ENCODE results near the gene PTPN21.

Gene PTPN21

DNA sequence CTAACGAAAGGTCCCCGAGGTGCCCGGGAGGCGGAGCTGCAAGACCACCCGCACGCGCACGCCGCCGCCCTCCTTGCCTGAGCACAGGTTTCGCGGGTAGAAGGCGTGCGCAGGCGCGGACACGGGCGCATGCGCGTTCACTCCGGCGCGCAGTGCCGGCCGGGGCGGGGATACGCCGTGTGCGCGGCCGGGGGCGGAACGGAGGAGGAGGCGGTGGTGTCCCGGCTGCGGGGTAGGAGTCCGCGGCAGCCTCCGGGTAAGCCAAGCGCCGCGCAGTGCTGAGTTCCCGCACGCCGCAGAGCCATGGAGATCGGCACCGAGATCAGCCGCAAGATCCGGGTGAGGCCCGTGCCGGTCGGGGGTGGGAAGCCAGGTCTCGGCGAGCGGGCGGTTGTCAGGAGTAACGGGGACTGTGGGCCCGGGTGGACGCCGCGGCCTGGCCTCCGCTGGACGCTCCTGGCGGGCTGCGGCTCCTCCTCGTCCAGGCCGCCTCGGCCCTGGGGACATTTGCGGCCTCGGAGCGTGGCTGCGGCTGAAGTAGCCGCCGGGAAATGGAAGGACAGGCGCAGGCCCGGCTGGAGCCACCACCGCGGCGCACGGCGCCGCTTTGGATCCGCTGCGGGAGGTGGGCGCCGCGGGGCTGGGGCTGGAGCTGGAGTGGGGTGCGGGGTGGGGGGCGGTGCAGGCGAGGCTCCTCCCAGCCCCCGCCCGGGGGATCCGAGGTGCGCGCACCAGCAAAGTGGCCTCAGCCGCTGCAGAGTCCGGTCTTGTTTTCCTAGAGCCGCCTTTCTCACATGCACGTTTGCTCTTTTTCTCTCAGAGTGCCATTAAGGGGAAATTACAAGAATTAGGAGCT is 8.3 kb upstream of the PTPN21 start, which contains the start of gene ZC3H14 (continued):
- TF ChIP-seq ZBTB11 (tag by site-specific recombination; conservative IDR thresholded peaks at IDR 0.05; ENCODE audit: low read depth) (no peak; the same call in none of the 2 replicates), ZBTB21 (tag by site-specific recombination; IDR thresholded peaks at IDR 0.05) (no peak), ZNF324 (tag by site-specific recombination; IDR thresholded peaks at IDR 0.05) (0 out of 2 replicates have a peak, but pooled peaks have one; percentile 40), ZNF473 (tag by site-specific recombination; IDR thresholded peaks at IDR 0.05) (no peak), RBAK (tag by site-specific recombination; IDR thresholded peaks at IDR 0.05) (no peak), ZNF221 (tag by site-specific recombination; IDR thresholded peaks at IDR 0.05; ENCODE audit: borderline replicate concordance) (no peak), ZNF146 (tag by site-specific recombination; IDR thresholded peaks at IDR 0.05) (peak; percentile 16; the same call in 1 of the 2 replicates), HOXD13 (CRISPR knock-in tag; IDR thresholded peaks at IDR 0.05; ENCODE audit: borderline replicate concordance) (no peak), ZSCAN4 (tag by site-specific recombination; IDR thresholded peaks at IDR 0.05) (no peak), REPIN1 (tag by site-specific recombination; IDR thresholded peaks at IDR 0.05; ENCODE audit: low read depth) (no peak), AEBP2 (tag by site-specific recombination; IDR thresholded peaks at IDR 0.05; ENCODE audit: borderline replicate concordance) (no peak), ZNF214 (tag by site-specific recombination; IDR thresholded peaks at IDR 0.05; ENCODE audit: borderline replicate concordance) (no peak), ZNF16 (tag by site-specific recombination; IDR thresholded peaks at IDR 0.05; ENCODE audit: low read depth) (no peak), ZNF692 (tag by site-specific recombination; IDR thresholded peaks at IDR 0.05) (peak; percentile 91), ZNF366 (tag by site-specific recombination; conservative IDR thresholded peaks at IDR 0.05) (no peak), ZNF660 (tag by site-specific recombination; IDR thresholded peaks at IDR 0.05) (no peak), SETDB1 (IDR thresholded peaks at IDR 0.05; ENCODE audit: insufficient read length, low read length) (no peak), GLI2 (tag by site-specific recombination; IDR thresholded peaks at IDR 0.05; ENCODE audit: borderline replicate concordance, low read depth) (no peak), PRDM1 (tag by site-specific recombination; IDR thresholded peaks at IDR 0.05) (no peak), ZNF362 (tag by site-specific recombination; IDR thresholded peaks at IDR 0.05) (no peak), SCRT2 (tag by site-specific recombination; IDR thresholded peaks at IDR 0.05) (no peak), BCL11B (tag by site-specific recombination; IDR thresholded peaks at IDR 0.05; ENCODE audit: low read depth) (no peak), PBX3 (CRISPR knock-in tag; IDR thresholded peaks at IDR 0.05) (peak; percentile 89; the same call in 1 of the 2 replicates)
- TF ChIP-seq, protein P1, sequence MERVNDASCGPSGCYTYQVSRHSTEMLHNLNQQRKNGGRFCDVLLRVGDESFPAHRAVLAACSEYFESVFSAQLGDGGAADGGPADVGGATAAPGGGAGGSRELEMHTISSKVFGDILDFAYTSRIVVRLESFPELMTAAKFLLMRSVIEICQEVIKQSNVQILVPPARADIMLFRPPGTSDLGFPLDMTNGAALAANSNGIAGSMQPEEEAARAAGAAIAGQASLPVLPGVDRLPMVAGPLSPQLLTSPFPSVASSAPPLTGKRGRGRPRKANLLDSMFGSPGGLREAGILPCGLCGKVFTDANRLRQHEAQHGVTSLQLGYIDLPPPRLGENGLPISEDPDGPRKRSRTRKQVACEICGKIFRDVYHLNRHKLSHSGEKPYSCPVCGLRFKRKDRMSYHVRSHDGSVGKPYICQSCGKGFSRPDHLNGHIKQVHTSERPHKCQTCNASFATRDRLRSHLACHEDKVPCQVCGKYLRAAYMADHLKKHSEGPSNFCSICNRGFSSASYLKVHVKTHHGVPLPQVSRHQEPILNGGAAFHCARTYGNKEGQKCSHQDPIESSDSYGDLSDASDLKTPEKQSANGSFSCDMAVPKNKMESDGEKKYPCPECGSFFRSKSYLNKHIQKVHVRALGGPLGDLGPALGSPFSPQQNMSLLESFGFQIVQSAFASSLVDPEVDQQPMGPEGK (tag by site-specific recombination; IDR thresholded peaks at IDR 0.05) = peak; percentile 68
- TF ChIP-seq, protein P2, sequence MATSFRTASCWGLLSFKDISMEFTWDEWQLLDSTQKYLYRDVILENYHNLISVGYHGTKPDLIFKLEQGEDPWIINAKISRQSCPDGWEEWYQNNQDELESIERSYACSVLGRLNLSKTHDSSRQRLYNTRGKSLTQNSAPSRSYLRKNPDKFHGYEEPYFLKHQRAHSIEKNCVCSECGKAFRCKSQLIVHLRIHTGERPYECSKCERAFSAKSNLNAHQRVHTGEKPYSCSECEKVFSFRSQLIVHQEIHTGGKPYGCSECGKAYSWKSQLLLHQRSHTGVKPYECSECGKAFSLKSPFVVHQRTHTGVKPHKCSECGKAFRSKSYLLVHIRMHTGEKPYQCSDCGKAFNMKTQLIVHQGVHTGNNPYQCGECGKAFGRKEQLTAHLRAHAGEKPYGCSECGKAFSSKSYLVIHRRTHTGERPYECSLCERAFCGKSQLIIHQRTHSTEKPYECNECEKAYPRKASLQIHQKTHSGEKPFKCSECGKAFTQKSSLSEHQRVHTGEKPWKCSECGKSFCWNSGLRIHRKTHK (tag by site-specific recombination; IDR thresholded peaks at IDR 0.05) = no peak
